GM18502 (cell line): Measurements from ENCODE around the gene PIEZO2.

Source experiments
- ATAC-seq: cut with Tn5 transposase; IDR thresholded peaks from one replicate; pipeline ENCODE4 v1.9.1; 2021; ENCODE audit warnings: mild to moderate bottlenecking; ENCODE audit not compliant: unreplicated experiment, poor library complexity

The PIEZO2 gene

DNA sequence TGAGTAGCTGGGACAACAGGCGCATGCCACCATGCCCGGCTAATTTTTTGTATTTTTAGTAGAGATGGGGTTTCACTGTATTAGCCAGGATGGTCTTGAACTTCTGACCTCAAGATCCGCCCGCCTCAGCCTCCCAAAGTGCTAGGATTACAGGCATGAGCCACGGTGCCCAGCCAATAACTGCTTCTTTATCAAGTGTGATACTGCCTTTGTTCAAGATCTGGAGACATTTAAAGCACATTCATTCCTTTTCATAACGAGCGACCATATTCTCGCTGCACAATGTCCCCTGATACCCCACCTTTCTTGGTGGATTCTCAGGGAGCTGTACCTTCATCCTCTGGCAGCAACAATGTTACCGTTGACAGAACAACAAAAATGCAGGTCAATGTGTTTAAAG is 75.4 kb downstream of the PIEZO2 start:
- ATAC-seq = no peak

DNA sequence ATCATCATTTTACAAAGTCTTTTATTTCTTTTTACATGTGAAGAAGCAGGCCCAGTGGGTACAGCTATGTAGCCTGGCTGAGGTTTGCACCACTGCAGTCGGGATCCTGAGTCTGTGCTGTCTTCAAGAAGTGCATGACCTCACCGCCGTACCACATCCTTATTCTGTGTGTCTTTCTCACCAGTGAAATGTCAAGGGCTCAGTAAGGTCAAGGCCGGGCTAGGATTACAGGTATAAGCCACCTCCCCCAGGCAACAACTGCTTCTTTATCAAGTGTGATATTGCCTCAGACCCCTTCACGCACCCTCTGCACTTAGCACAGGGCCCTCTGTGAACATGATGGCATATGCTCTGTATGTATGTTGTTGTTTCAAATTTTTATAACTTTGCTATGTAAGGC is 76.7 kb downstream of the PIEZO2 start:
- no peak for ATAC-seq

DNA sequence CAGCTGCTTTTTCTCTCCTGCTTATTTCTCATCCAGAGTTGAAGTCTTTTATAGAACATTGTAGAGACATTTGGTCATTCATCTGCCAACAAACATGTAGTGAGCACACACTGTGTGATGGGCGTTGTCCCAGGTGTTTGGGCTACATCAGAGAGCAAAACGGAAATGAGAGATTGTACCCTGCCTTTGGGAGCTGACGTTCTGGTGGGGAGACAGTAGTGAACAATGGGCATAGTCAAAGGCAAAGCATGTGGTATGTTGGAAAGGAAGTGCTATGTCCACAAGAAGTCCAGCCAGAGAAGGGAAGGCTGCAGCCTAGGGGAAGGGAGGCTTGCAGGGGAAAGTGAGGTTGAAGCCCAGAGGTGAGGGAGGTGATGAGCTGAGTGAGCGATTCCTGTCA is 78.1 kb downstream of the PIEZO2 start:
- no peak for ATAC-seq

DNA sequence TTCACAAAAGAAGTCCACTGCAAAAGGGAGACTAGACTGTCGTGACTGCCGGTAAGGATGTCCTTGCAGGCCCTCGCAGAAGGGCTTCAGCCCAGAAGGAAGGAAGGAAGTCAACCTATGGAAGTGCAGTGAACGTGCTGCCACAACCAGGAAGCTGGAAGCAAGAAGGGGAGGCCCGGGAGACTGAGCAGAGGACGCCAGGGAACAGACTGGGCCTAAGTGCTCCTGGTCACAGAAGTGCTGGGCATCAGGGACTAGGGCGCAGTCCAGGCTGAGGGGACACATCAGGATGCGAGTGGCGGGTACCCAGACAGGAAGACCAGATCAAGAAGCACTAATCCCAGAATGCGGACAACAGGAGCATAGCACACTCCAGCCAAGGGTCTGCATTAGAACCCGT is 78.8 kb downstream of the PIEZO2 start:
- no peak for ATAC-seq

DNA sequence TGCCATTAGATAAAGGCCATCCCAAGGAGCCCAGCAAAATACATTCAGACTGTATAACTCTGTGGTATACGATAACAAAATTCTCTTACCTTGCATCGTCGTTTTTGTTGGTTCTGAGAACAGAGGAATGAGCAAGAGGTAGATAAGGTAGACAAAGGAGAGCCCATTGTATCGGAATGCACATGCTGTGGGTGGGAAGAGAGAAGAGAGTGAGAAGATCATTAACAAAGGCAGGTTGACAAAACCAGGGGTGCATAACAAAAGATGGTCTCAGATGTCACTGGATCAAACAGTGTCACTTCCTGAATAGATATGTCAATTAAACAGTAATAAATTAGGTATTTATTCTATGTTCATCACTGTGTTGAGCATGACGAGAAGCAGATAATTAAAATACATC is 83.3 kb downstream of the PIEZO2 start:
- no peak for ATAC-seq

DNA sequence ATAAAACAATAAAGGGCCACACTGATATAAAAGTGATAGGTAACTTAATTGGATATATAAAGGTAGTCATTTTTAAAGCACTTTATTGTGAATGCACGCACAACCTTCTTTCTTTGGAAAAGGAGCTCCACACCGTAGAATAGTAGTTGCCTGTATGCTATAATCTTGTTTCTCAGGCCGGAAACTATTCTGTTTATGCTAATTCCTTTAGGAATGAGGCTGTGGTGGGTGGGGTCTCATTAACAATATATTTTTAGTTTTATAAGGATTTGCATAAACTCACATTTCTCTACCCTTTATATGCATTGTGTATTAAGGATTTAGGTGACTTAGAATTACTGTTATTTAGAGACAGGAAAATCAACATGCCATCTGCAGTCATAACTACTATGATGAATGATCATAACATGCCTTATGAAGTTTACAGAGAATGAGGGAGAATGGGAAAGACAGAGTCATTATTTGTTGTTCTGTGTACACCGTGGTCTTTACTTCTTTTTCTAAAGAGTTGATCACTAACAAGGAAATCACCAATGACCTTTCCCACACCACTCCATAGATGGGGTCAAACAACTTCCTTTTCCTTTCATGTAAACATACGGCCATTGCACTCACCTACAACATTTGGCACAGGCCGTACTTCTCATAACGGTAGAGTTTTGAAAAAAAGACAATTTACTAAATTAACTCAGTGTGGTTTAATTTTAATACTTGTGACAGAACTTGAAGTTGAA is 84.5 kb downstream of the PIEZO2 start:
- no peak for ATAC-seq

DNA sequence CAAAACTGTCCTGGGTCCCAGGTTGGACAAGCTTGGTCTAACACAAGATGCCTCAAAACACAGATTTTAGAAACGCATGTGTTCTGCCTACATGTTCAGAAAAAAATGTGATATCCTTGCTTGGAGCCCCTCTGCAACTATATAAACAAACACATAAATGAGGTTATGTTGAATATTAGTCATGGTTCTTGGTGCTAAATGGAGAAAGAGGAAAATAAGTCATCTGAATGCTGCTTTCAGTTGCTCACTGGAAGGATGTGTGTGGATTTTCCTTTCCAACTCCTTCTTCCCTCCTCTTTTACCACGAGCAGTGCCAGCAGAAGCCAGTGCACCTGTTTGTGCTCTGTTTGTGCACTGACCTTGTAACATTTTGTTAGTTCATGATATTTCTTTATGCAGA is 85.3 kb downstream of the PIEZO2 start:
- ATAC-seq = no peak

DNA sequence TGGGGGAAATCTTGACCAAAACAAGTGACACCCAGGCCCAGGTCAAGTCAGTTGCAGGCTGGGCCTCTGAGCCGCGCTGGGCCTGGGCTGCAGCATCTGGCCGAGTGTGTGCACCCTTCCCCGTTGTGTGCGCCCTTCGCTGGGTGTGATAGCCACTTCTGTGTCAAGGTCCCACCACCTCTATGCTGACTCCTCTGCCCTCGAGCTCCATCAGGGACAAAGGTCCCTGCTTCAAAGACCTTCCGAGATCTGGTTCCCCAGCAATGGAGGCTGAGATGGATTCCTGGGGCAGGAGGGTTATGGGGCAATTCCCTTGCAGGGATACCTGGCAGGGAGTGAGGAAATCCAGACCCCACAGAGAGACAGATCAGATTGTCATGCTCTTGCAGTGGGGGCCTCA is 93.6 kb downstream of the PIEZO2 start:
- no peak for ATAC-seq

DNA sequence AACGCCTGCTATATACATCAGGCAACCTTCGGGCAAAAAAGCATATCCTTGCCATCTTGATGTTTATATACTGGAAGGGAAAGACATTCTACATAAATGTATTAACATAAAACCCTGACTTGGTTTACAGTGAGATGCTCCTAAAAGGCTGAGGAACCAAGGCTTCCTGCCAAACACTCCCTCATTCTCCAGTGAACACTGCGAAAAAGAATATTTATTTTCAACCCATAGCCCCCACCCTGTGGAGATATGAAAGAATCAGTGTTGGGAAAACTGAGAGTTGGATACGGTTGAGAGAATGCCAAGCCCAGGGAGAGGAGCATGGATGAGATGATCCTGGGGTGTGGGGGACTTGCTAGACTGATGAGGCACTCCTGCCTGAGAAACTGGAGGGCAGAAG is 94.9 kb downstream of the PIEZO2 start:
- ATAC-seq = no peak

DNA sequence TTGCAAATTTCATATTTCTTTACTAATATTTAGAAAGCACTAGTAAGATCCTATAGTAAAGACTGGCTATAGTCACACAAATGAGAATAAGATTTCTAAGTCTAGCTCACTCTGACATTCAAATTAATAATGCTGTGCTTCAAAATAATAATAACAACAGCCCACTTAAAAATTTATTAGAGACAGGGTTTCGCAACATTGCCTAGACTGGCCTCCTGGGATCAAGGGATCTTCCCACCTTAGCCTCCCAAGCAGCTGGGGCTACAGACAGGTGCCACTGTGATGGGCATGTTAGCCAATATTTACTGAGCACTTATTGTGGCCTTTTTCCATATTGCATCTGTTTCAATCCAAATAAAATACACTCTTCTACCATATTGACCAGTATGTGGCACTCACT is 96.1 kb downstream of the PIEZO2 start:
- no peak for ATAC-seq

DNA sequence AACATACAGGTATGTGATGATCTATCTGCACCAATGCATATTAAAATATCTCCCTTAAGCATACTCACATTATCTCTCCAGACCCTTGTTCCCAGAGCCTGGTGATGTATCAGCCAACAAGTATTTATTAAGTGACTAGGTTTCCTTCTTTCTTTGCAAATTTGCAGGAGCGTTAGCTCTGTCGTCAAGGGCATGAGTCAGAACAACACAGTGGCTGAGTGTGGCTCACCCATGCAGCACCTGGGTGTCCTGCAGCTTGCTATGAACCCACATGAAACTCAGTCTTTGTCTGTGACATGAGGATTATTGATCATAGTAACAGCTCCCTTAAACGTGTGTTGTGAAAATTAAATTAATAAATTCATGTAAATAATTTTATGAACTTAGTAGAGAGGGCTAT is 96.6 kb downstream of the PIEZO2 start:
- no peak for ATAC-seq

DNA sequence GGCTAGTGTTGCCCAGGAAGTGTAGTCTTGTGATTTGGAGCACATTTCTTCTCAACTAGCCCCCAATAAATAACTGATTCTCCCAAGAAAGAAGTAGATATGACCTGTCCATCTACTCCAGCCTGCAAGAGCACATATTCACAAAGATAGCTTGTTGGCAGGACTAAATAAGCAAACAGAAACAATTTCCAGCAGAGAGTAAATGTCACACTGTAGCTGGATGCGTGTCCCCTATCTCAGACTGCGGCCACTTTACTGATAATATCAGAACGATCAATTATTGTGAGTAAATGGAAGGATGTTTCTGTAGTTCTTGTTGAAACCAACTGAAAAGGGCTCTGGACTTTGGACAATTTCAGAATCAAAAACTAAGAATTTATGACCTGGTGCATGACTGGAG is 97.9 kb downstream of the PIEZO2 start:
- no peak for ATAC-seq

DNA sequence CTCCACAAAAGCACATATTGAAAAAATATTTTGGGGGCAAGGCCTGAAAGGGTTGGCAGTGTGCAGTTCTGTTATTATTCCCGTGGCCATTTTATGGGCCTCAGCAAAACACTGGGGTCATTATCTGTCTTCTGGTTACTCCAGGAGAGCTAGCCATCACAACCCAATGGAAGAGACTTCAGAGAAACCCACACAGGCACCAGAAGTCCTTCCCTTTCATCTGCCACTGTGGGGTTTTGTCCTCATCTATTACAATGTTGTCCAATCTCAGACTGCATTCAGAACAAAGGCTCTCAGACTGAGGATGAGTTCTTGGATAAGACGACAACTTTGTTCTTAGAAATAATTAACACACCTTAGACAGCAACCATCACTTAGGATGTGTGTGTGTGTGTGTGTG is 98.4 kb downstream of the PIEZO2 start:
- ATAC-seq = no peak

DNA sequence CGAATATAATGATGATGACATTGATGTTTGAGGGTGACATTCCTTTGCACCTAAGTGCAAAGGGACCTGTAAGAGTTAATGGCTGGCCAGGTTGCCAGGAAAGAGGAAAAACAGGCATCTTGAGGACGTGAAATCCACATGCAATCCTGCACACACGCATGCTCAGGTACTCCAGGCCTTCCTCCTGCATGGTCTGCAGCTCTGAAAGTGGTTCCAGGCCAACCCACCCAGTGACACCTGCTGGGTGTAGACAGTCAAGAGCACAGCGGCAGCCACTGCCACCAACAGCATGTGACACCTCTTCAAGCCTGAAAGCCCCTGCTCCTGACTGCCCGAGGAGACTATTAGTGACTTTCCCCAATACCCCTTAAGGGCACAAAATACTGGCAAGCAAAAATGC is 101.6 kb downstream of the PIEZO2 start:
- no peak for ATAC-seq

DNA sequence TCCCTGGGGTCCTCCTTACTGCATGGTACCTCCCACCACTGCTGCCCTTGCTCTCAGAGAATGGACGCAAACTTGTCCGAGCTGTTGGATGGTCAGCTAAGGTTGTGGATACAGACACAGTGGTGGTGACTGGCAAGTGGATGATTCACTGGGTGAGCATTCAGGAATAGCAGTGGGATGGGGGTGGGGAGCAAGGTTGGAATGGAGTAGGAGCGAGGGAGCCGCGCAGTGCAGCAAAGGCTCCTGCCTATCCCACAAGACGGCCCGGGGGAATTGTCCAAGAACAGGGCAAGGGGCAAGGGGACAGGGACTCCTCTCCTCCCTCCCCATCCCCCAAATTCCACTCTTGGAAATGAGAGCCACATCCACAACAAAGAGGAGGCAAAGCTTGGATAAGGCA is 102.2 kb downstream of the PIEZO2 start:
- ATAC-seq = no peak

DNA sequence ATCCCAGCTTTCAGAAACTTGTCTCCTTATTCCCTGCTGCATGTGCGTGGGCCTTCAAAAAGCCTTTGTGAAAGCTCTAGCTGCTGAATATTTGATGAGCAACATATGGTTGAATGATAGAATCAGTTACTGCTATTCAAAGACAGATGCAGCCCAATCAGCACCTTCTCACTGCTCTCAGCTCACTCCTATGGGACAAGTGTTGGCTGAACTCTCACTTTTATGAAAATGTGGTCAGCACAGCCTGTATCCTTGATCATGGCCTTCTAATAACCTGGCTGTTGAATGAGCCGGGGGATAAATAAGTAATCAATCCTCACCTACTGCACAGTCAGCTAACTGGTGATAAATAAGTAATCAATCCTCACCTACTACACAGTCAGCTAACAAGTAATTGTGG is 103.2 kb downstream of the PIEZO2 start:
- no peak for ATAC-seq

DNA sequence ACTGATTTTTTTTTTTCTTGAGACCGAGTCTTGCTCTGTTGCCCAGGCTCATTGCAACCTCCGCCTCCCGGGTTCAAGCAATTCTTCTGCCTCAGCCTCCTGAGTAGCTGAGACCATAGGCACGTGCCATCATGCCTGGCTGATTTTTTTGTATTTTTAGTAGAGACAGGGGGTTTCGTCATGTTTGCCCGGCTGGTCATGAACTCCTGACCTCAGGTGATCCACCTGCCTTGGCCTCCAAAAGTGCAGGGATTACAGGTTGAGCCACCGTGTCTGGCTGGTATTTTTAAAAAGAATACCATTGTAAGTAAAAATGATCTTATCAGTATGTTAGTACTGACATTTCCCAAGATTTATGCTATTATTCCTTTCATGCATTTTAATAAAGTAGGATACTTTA is 105.7 kb downstream of the PIEZO2 start:
- no peak for ATAC-seq

DNA sequence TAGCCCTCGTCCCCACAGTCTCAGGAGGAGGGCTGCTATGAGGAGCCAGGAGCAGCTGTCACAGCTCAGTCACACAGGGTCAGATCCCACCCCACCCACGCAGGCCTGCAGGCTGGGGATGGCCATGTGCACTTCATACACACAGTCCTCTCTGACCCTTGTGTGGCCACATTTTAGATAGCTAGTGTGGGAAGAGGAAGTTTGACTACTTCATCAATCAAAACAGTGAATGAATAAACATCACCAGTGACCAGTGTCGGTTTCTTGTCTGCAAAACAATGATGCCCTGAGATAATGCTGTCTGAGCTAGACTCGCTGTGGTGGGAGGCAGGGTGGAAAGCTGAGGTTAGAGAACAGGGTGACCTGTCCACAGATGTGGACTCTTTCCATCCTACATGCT is 107.1 kb downstream of the PIEZO2 start:
- ATAC-seq = no peak

DNA sequence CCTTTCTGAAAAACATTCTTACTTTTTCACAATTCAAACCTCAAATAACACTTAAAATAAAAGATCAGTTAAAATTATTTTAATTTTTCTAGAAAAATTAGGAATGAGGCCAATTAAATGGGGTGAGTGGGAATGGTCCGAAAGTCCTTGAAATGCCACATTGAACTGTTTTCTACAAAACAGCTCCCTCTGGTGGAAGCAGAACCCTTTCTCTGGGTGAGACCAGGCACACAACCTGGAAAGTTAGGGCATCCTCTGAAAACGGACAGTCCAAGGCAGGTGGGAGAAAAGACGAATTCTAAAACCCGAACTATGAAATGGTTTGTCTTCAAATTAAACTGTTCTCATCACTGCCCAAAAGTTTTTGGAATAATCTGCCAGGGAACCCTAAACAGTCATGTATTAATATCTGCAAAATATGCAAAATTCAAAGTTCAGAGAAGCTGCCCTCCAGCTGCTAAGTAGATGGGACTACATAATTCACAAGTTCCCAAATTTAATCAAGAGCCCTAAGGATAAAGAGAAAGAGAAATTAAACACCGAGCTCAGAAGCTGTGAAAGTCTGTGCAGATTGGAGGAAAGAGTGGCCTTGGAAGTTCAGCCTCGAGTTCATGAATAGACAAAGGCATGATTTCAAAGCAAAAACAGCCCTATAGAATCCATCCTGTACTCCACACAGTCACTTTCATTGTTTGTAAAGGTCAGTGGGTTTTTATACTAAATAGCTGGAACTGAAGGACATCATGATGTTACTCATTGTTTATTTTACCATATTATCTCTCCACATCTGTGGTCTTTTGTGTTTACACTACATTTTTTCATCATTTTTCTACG is 108.3 kb downstream of the PIEZO2 start:
- no peak for ATAC-seq

DNA sequence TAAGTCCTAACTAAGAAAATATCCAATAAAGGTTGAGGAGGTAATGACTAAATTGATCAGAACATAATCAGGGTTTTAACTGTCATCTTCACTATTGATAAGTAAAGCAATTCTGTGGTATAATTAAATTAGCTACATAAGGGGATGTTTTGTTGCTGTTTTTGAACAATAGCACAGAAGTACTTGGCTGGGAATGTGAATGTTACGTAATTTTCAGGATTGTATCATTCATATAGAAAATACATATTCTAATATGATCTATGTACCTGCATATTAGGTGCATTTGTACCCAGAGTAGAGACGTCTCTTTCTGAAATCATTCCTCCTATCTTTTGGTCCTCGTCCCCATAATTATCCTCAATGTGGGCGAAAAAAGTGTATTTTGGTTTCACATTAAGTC is 109.0 kb downstream of the PIEZO2 start:
- no peak for ATAC-seq

DNA sequence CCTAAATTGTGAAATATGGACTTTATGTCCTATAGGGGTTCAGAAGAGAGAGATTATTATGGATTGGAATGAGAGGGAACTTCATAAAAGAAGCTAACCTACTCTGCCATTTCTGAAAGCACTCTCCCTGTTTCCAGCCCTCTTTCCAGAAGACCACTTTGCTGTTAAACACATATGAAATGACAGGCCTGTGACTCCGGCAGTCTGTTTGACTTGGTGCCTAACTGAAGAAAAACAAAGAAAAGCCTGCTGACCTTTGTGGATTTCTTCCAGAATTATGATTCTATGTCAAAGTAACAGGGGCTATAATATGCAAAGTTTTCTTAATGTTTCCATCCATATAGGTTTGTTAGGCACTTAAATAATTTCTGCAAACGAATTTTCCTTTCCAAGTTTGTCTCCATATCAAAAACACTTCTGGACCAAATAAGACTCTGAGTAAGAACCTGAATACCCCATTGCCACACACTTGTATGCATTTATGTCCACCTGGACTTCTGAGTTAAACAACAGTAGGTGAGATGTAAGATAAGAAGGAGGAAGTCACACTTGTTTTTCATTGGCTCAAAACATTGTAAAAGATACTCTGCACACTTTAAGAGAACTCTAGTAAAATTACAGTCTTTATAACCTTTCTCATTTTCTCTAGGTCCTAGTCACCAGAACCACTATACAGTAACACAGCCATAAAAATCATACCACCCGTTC is 111.7 kb downstream of the PIEZO2 start:
- no peak for ATAC-seq
